Neural crest cell (in vitro differentiated cells): ENCODE measurements around the gene PPP1R9B. TPM values are rescaled to one million over a fixed set of nuclear protein-coding genes. Genes with fewer than 3 reads are reported as not detected.

ENCODE experiments used
- DNase-seq: peaks from one replicate; pipeline ENCODE4 v3.0.0; 2021; ENCODE audit warnings: low read depth, mixed read lengths, low spot score
- H3K27ac Mint-ChIP-seq: one replicate; pipeline ENCODE4 v1.8.0; 2021; ENCODE audit warnings: mild to moderate bottlenecking, mixed read lengths; ENCODE audit not compliant: unreplicated experiment
- H3K27me3 Mint-ChIP-seq: 2 replicates; pipeline ENCODE4 v1.8.0; 2021; ENCODE audit warnings: low read depth, mild to moderate bottlenecking, mixed read lengths
- H3K36me3 Mint-ChIP-seq: 2 replicates; pipeline ENCODE4 v1.8.0; 2021; ENCODE audit warnings: low read depth, mild to moderate bottlenecking, mixed read lengths
- H3K4me1 Mint-ChIP-seq: 2 replicates; pipeline ENCODE4 v1.8.0; 2021; ENCODE audit warnings: mixed read lengths
- H3K4me3 Mint-ChIP-seq: one replicate; pipeline ENCODE4 v1.8.0; 2021; ENCODE audit warnings: mild to moderate bottlenecking, mixed read lengths
- H3K9me3 Mint-ChIP-seq: 2 replicates; pipeline ENCODE4 v1.8.0; 2021; ENCODE audit warnings: mixed read lengths
- CTCF ChIP-seq: fragments of 200-600 bp; sonication (generic); conservative IDR thresholded peaks from 2 replicates; pipeline ENCODE4 v1.5.0; 2021; ENCODE audit warnings: antibody characterized with exemption, mild to moderate bottlenecking
- total RNA-seq: library from RNA; stranded (reverse); gene quantifications from 2 replicates; pipeline ENCODE4 v1.2.1, GENCODE V29; 2021

PPP1R9B gene
- total RNA-seq, 1 donor from 2014 or later: 68.8 TPM

- Mint-ChIP-seq H3K4me1 (peaks cover 38% of the 10 kb centered on the region), H3K9me3 (no peaks in the 10 kb centered on the region), H3K27me3 (no peaks in the 10 kb centered on the region), H3K27ac (peak overlapping the region; percentile 99), H3K36me3 (no peaks in the 10 kb centered on the region), H3K4me3 (peak overlapping the region; percentile 87)
- no peak for TF ChIP-seq CTCF
- no peak for DNase-seq
Measured at GRCh38 chr17:50161911-50162288, 11.4 kb upstream of the PPP1R9B start.

DNA sequence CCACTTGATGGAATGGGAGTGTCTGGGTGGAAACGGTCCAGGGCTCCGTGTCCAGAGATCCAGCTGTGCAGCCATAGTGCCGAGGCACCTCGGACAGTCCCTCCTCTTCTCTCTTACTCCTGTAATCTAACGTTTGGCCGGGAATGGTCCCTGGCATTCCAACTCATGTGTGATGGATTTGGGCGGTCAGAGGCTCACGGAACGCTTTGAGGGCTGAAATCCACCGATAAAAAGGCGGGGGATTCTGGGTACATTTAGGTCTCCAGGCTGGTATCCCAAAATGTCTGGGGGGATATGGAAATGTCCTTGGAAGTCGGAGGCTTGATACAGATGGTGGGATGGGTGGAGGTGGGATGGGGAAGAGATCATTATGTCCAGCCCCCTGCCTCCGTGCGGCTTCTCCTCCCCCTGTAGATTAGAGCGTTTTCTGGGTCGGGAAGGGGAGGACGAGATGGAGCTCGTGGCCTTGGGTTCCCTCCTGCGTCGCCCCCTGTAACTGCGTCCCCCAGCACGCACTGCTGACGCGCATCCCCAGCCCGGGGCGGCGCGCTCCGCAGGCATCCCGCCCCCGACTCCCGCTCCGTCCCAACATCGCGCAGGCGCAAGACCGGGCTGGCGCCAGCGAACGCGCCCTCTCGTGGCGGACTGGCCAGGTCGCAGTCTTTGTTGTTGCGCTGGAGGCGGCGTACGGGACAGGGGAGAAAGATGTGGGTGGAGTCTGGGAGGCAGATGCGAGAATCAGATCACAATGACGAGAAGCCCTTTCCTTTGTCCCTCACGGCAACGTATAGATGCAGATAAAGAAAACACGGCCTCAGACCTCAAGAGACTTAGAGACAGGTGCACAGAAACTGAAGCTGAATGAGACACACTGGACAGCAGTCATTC lies 10.8 kb upstream of the PPP1R9B start:
- no peaks in the 10 kb centered on the region for H3K36me3 Mint-ChIP-seq
- no peaks in the 10 kb centered on the region for H3K27me3 Mint-ChIP-seq
- peak overlapping the region; percentile 99 for H3K27ac Mint-ChIP-seq
- H3K4me3 Mint-ChIP-seq: peak overlapping the region; percentile 87
- peak; percentile 93 for TF ChIP-seq CTCF
- H3K4me1 Mint-ChIP-seq: peaks cover 38% of the 10 kb centered on the region
- DNase-seq: peak; percentile 99
- H3K9me3 Mint-ChIP-seq: no peaks in the 10 kb centered on the region

DNA sequence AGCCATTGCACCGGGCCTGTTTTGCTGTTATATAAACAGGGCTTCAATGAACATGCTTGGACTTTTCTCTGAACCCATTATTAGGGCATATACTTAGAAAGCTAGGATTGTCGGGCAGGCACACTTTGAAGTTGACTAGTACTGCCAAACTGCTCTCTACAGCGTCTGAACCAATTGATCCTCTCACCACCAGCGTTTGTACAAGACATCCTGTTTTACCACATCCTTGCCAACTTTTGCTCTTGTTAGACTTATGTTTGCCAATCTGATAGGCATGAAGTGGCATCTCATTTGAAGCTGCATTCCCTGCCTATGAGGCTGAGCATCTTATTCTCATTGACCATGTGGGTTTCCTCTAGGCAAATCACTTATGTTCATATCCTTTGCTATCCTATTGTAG lies 7.4 kb upstream of the PPP1R9B start:
- no peaks in the 10 kb centered on the region for H3K36me3 Mint-ChIP-seq
- no peak for TF ChIP-seq CTCF
- peaks cover 35% of the 10 kb centered on the region for H3K4me1 Mint-ChIP-seq
- no peaks in the 10 kb centered on the region for H3K9me3 Mint-ChIP-seq
- H3K27ac Mint-ChIP-seq: no peak overlapping the region
- H3K27me3 Mint-ChIP-seq: no peaks in the 10 kb centered on the region
- no peak for DNase-seq
- H3K4me3 Mint-ChIP-seq: no peak overlapping the region

DNA sequence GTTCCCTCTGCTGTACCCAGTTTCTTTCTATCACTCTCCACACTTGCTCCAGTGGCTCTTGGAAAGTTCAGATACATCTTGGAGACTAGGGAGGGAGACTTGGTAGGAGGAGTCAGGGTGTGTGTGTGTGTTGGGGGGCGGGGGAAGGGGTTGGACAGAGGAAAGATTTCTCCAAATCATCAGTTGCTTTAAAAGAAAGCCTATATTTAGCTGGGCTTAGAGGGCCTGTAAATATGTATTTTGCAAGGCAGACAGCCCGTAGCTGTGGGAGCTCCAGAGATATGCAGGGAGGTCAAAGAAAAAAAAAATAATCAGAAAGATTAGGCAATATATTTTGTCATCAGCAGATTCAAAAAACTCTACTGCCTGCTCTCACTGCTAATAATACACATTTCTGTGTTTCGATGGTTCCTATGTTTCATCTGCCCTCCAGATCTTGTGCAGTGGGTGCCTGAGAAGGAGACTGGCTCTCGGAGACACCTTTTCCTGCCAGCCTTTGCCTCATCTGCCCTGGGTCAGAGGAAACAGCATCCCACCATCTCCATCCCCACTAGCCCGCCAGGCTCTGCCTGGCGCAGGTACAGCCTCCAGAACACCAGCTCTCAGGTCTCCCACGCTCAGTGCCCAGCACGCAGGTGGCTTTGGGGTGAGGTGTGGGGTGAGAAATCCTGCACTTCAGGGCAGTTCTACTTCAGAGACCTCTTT lies 4.8 kb upstream of the PPP1R9B start:
- Mint-ChIP-seq H3K4me3 (peak overlapping the region; percentile 74), H3K4me1 (peaks cover 30% of the 10 kb centered on the region), H3K27me3 (no peaks in the 10 kb centered on the region), H3K9me3 (no peaks in the 10 kb centered on the region), H3K27ac (no peak overlapping the region), H3K36me3 (no peaks in the 10 kb centered on the region)
- TF ChIP-seq CTCF: no peak
- no peak for DNase-seq

DNA sequence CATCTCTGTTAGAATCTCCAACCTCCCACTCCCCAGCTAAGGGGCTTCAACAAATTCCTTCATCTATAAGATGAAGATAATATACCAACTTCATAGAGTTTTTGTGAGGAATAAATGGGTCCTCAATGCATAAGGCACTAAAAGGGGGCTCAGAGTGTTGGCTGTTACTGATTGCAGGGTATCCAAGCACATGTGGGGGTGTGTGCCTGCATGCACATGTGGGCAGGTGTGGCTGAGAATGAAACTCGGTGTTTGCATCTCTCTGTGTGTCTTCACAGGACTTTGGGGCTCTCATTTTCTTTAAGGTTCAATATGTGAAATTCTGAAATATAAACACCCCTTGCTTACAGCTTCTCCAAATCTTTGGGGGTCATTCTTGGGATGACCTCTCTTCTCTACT lies 4.1 kb upstream of the PPP1R9B start:
- Mint-ChIP-seq H3K4me1 (peaks cover 27% of the 10 kb centered on the region), H3K27me3 (no peaks in the 10 kb centered on the region), H3K4me3 (peak overlapping the region; percentile 74), H3K36me3 (no peaks in the 10 kb centered on the region), H3K9me3 (no peaks in the 10 kb centered on the region), H3K27ac (no peak overlapping the region)
- no peak for TF ChIP-seq CTCF
- no peak for DNase-seq
